HCT116 (cell line): ENCODE data around the gene CCDC174. TPM values are rescaled to one million over a fixed set of nuclear protein-coding genes. Genes with fewer than 3 reads are reported as not detected.

Experiments used
- ATAC-seq: fragments of 200-7000 bp; cut with Tn5 transposase; 2 replicates; pipeline ENCODE4 v1.9.1; 2020; ENCODE audit warnings: mild to moderate bottlenecking, moderate library complexity
- BruUV-seq: library from RNA; stranded (reverse); fragments of 400-500 nt; replicated peaks from 2 replicates; lab custom pipeline; 2021; lab: Mats Ljungman, UMichigan
- CTCF ChIA-PET: fragments of 300-600 bp; sonication (Branson Sonifier 250); formaldehyde crosslinking; loops from one replicate; lab custom pipeline; 2021; ENCODE audit warnings: antibody characterized with exemption; lab: Charles Lee
- POLR2A ChIA-PET: fragments of 300-600, 350-600 bp; sonication (Branson Sonifier 250); formaldehyde crosslinking; loops from one replicate; lab custom pipeline; 2021; ENCODE audit warnings: antibody characterized with exemption; lab: Charles Lee
- RAD21 ChIA-PET, 2 experiments: fragments of 300-600 bp; sonication (Branson Sonifier 250); formaldehyde crosslinking; loops; one replicate each; lab custom pipeline; 2023; ENCODE audit warnings: low total read pairs in 2 of 2; ENCODE audit not compliant: uncharacterized antibody in 2 of 2, unreplicated experiment in 2 of 2, low non-redundant PET in 1 of 2; lab: Charles Lee
- DNase-seq: peaks from one replicate; pipeline ENCODE4 v3.0.0-alpha.2; 2010; ENCODE audit warnings: low read depth, low spot score
- H2AFZ ChIP-seq: fragments of 200-600 bp; shearing (Covaris generic), sonication (generic); 2 replicates; pipeline ENCODE4 v1.6.1; 2017; ENCODE audit warnings: low read depth, mixed run types, mixed read lengths, antibody characterized with exemption, low read length; ENCODE audit not compliant: poor library complexity, severe bottlenecking
- H3K27ac ChIP-seq: 2 replicates; pipeline ENCODE4 v1.5.1; 2012; ENCODE audit warnings: low read depth, low read length
- H3K27me3 ChIP-seq: fragments of 200-600 bp; sonication (generic); 2 replicates; pipeline ENCODE4 v1.6.1; 2016; ENCODE audit warnings: mixed run types, low read length, mixed read lengths; ENCODE audit not compliant: insufficient read depth
- H3K36me3 ChIP-seq, 2 experiments: fragments of 200-500 bp in 1 of 2; fragments of 200-600 bp in 1 of 2; sonication (Bioruptor generic) in 1 of 2; sonication (generic) in 1 of 2; 2 replicates each; pipeline versions ENCODE4 v1.5.1 to v1.6.1; 2014 to 2016; ENCODE audit warnings: low read length in 2 of 2, inconsistent platforms in 1 of 2, mixed read lengths in 1 of 2, mixed run types in 1 of 2; ENCODE audit not compliant: insufficient read depth in 2 of 2, control insufficient read depth in 1 of 2
- H3K4me1 ChIP-seq, 2 experiments: fragments of 200-600 bp in 1 of 2; sonication (generic) in 1 of 2; 2 replicates each; pipeline versions ENCODE4 v1.5.1 to v1.6.1; 2012 to 2017; ENCODE audit warnings: low read length in 2 of 2, inconsistent platforms in 1 of 2, mild to moderate bottlenecking in 1 of 2, mixed read lengths in 1 of 2, mixed run types in 1 of 2, moderate library complexity in 1 of 2; ENCODE audit not compliant: insufficient read depth in 2 of 2, control insufficient read depth in 1 of 2
- H3K4me2 ChIP-seq: fragments of 200-600 bp; sonication (generic); 2 replicates; pipeline ENCODE4 v1.6.1; 2017; ENCODE audit warnings: mixed run types, low read length, mixed read lengths
- H3K4me3 ChIP-seq, 2 experiments: fragments of 200-600 bp in 1 of 2; sonication (generic) in 1 of 2; replicated peaks in 1 of 2; 2 replicates each; pipeline ENCODE4 v1.5.1; 2011 to 2016; ENCODE audit warnings: low read length in 2 of 2, control low read depth in 1 of 2, low read depth in 1 of 2, mild to moderate bottlenecking in 1 of 2, mixed read lengths in 1 of 2, mixed run types in 1 of 2
- H3K79me2 ChIP-seq: fragments of 200-600 bp; sonication (generic); 2 replicates; pipeline ENCODE4 v1.6.1; 2017; ENCODE audit warnings: mild to moderate bottlenecking, mixed run types, low read length, moderate library complexity, mixed read lengths; ENCODE audit not compliant: insufficient read depth
- H3K9ac ChIP-seq: fragments of 200-600 bp; sonication (generic); 2 replicates; pipeline ENCODE4 v1.6.1; 2016; ENCODE audit warnings: low read length, mixed read lengths
- H3K9me2 ChIP-seq: fragments of 200-600 bp; sonication (generic), shearing (Covaris generic); 2 replicates; pipeline ENCODE4 v1.6.1; 2017; ENCODE audit warnings: mixed run types, mild to moderate bottlenecking, moderate library complexity; ENCODE audit not compliant: insufficient read depth
- H3K9me3 ChIP-seq, 2 experiments: fragments of 200-500 bp in 1 of 2; fragments of 200-600 bp in 1 of 2; sonication (Bioruptor generic) in 1 of 2; sonication (generic) in 1 of 2; 2 replicates each; pipeline ENCODE4 v1.6.1; 2014 to 2017; ENCODE audit warnings: low read length in 2 of 2, mixed read lengths in 2 of 2, inconsistent platforms in 1 of 2, low read depth in 1 of 2, mild to moderate bottlenecking in 1 of 2, mixed run types in 1 of 2, moderate library complexity in 1 of 2; ENCODE audit not compliant: control insufficient read depth in 1 of 2, insufficient read depth in 1 of 2
- H4K20me1 ChIP-seq: fragments of 200-600 bp; sonication (generic), shearing (Covaris generic); 2 replicates; pipeline ENCODE4 v1.6.1; 2017; ENCODE audit warnings: mixed run types, mild to moderate bottlenecking, moderate library complexity; ENCODE audit not compliant: insufficient read depth
- CBX3 ChIP-seq: IDR thresholded peaks from 2 replicates; pipeline ENCODE4 v1.6.1; 2012; ENCODE audit warnings: low read depth
- CEBPB ChIP-seq: IDR thresholded peaks from 2 replicates; pipeline ENCODE4 v1.6.1; 2012; ENCODE audit warnings: low read depth
- EGR1 ChIP-seq: IDR thresholded peaks from 2 replicates; pipeline ENCODE4 v1.6.1; 2012; ENCODE audit warnings: low read depth
- EZH2 ChIP-seq: fragments of 200-600 bp; sonication (generic); IDR thresholded peaks from 2 replicates; pipeline ENCODE4 v1.6.1; 2017; ENCODE audit warnings: antibody characterized with exemption, mixed run types
- JUND ChIP-seq: IDR thresholded peaks from 2 replicates; pipeline ENCODE4 v1.6.1; 2012
- MAX ChIP-seq: IDR thresholded peaks from 2 replicates; pipeline ENCODE4 v1.6.1; 2012
- POLR2A ChIP-seq: IDR thresholded peaks from 2 replicates; pipeline ENCODE4 v1.7.0; 2011; ENCODE audit warnings: borderline replicate concordance; ENCODE audit not compliant: insufficient read depth, insufficient read length; ENCODE audit errors: extremely low read depth
- POLR2AphosphoS5 ChIP-seq: IDR thresholded peaks from 2 replicates; pipeline ENCODE4 v1.6.1; 2011; ENCODE audit warnings: mild to moderate bottlenecking, low read depth, low read length, moderate library complexity
- REST ChIP-seq: IDR thresholded peaks from 2 replicates; pipeline ENCODE4 v1.6.1; 2012; ENCODE audit warnings: low read depth
- SP1 ChIP-seq: IDR thresholded peaks from 2 replicates; pipeline ENCODE4 v1.6.1; 2012; ENCODE audit warnings: low read depth
- ZBTB33 ChIP-seq: IDR thresholded peaks from 2 replicates; pipeline ENCODE4 v1.6.1; 2011; ENCODE audit warnings: mild to moderate bottlenecking, low read length, moderate library complexity; ENCODE audit not compliant: insufficient replicate concordance; ENCODE audit errors: extremely low read depth
- ZFX ChIP-seq: fragments of 450-650 bp; IDR thresholded peaks from 2 replicates; pipeline ENCODE4 v1.6.1; 2017
- ZNF274 ChIP-seq: fragments of 200-500 bp; sonication (Bioruptor generic); IDR thresholded peaks from 2 replicates; pipeline ENCODE4 v1.6.1; 2014; ENCODE audit warnings: mild to moderate bottlenecking, low read depth, low read length, inconsistent platforms
- intact Hi-C: fragments of 100-400 bp; cut with micrococcal nuclease; formaldehyde crosslinking; loops from 2 replicates; pipeline ENCODE4 v1.10.0; 2022
- total RNA-seq: library from RNA; stranded (reverse); gene quantifications from one replicate; pipeline ENCODE4 v1.2.1, GENCODE V29; 2021; ENCODE audit not compliant: unreplicated experiment

Gene CCDC174
- total RNA-seq, 1 experiment from 2014 or later: 15.6 TPM

GRCh38 chr3:14663396-14664135, 12.0 kb downstream of the CCDC174 start:
- Histone ChIP-seq H3K4me3 (no peak overlapping the region), H3K36me3 (peaks cover 74 to 78% of the 10 kb centered on the region in 2 experiments), H4K20me1 (no peaks in the 10 kb centered on the region), H3K27ac (no peak overlapping the region), H3K9ac (no peak overlapping the region), H2AFZ (no peak overlapping the region), H3K9me2 (no peaks in the 10 kb centered on the region), H3K9me3 (no peaks in the 10 kb centered on the region), H3K79me2 (no peaks in the 10 kb centered on the region), H3K4me2 (no peak overlapping the region), H3K4me1 (no peaks in the 10 kb centered on the region), H3K27me3 (no peaks in the 10 kb centered on the region)
- RAD21 ChIA-PET: no interaction called here
- POLR2A ChIA-PET: no interaction called here
- CTCF ChIA-PET: interaction anchor here (0.8 kb wide), 1 partner anchor 118 kb away, joined by 3 read pairs; no protein-coding TSS in a partner anchor
- intact Hi-C loops: no loop called here
- BruUV-seq: no TSS peak
- DNase-seq: no peak
- ATAC-seq: no peak
- no peak for TF ChIP-seq POLR2AphosphoS5
- no peak for TF ChIP-seq EZH2
- TF ChIP-seq CBX3: no peak
- no peak for TF ChIP-seq JUND
- TF ChIP-seq ZNF274: no peak
- no peak for TF ChIP-seq ZBTB33

- no peak overlapping the region for H3K9ac ChIP-seq
- H3K79me2 ChIP-seq: no peaks in the 10 kb centered on the region
- ChIA-PET POLR2A (no interaction called here), RAD21 (no interaction called here), CTCF (interaction anchor here (0.8 to 1.3 kb wide), 2 partner anchors 10 to 117 kb away, joined by 3 read pairs; no protein-coding TSS in a partner anchor)
- intact Hi-C loops: no loop called here
- H2AFZ ChIP-seq: no peak overlapping the region
- DNase-seq: no peak
- no peak overlapping the region for H3K27ac ChIP-seq
- no peak overlapping the region for H3K4me2 ChIP-seq
- no peaks in the 10 kb centered on the region for H3K9me2 ChIP-seq
- H3K4me1 ChIP-seq: no peaks in the 10 kb centered on the region
- H3K27me3 ChIP-seq: no peaks in the 10 kb centered on the region
- H4K20me1 ChIP-seq: no peaks in the 10 kb centered on the region
- H3K9me3 ChIP-seq: no peaks in the 10 kb centered on the region
- H3K36me3 ChIP-seq: peaks cover 73 to 74% of the 10 kb centered on the region in 2 experiments
- BruUV-seq: no TSS peak
- no peak overlapping the region for H3K4me3 ChIP-seq
- no peak for ATAC-seq
- no peak for TF ChIP-seq POLR2A
- no peak for TF ChIP-seq POLR2AphosphoS5
- no peak for TF ChIP-seq ZNF274
- no peak for TF ChIP-seq CEBPB
- no peak for TF ChIP-seq EGR1
- no peak for TF ChIP-seq ZFX
- TF ChIP-seq REST: no peak
- no peak for TF ChIP-seq SP1
- TF ChIP-seq CBX3: no peak
- TF ChIP-seq MAX: no peak
Observed at GRCh38 chr3:14664170-14664569, 12.6 kb downstream of the CCDC174 start.
